ENCODE data around the gene DENND1A.
A peak's percentile ranks its signal among the peaks of the same experiment; 100 is the strongest.

The DENND1A gene

DNA sequence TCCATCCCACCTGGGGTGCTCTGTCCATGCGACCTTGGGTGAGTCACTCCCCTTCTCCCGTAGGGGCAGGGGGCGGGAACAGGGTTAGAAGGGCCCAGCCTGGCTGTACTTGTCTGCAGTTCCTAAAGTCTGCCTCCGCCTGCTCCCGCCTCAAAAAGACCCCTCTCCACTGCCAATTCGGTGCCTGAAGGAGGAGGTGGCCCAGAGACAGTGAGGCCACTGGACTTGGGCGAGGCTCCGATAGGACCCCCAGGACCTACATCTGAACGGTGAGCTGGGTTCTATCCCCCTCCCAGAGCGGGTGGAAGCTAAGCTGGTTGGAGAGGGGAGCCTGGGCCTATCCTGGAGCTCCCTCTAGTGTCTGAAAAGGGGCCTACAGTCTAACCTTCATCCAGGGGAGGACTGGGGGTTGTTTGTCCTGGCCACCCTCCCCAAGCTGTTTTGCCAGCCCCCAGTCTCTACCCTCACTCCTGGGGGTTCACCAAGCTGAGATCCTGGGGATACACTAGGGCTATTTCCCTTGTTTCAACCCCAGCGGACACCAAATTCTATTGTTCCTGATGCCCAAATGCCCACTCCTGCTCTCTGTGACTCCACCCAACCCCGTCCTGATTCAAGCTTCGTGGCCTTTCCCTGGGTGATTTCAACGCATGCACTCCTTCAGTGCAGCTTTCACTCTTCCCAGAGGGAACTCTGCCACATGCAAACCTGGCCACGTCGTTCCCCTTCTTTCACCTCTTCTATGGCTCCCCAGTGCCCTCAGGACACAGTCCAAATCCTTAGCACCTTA, 580.0 kb downstream of the DENND1A start:
- Histone ChIP-seq H4K8ac (ENCODE audit: low read depth, low read length) (no peak overlapping the region), H2BK5ac (ENCODE audit: low read length) (no peak overlapping the region), H3K9me3 (replicated peaks in 1 of 2; ENCODE audit: control insufficient read depth in 2 of 2, insufficient read depth in 1 of 2, low read depth in 1 of 2, low read length in 2 of 2) (peaks cover 0 to 10% of the 10 kb centered on the region in 2 donors)

GRCh38 chr9:123349033-123349432, 580.9 kb downstream of the DENND1A start:
- no peak for DNase-seq (ENCODE audit: low spot score)
- H2BK15ac ChIP-seq (ENCODE audit: low read length) = no peak overlapping the region
- H2BK12ac ChIP-seq (ENCODE audit: low read length) = no peak overlapping the region
- no peak overlapping the region for H4K8ac ChIP-seq (ENCODE audit: low read depth, low read length)
- H4K91ac ChIP-seq (ENCODE audit: low read depth, low read length, poor library complexity) = no peak overlapping the region
- H3K27me3 ChIP-seq (ENCODE audit: control insufficient read depth in 3 of 3, insufficient read depth in 3 of 3, low read depth in 1 of 3, low read length in 3 of 3) = peaks cover 0 to 7% (median 3%) of the 10 kb centered on the region in 3 experiments
- H3K4me1 ChIP-seq (ENCODE audit: control insufficient read depth in 2 of 2, insufficient read depth in 1 of 2, low read depth in 1 of 2, low read length in 2 of 2) = peaks cover 4 to 8% of the 10 kb centered on the region in 2 donors
- H2BK120ac ChIP-seq (ENCODE audit: low read depth, low read length) = no peak overlapping the region
- H3K14ac ChIP-seq (ENCODE audit: low read length) = no peak overlapping the region
- no peak overlapping the region for H2AFZ ChIP-seq (ENCODE audit: low read length)
- peaks cover 0 to 10% of the 10 kb centered on the region in 2 donors for H3K9me3 ChIP-seq (replicated peaks in 1 of 2; ENCODE audit: control insufficient read depth in 2 of 2, insufficient read depth in 1 of 2, low read depth in 1 of 2, low read length in 2 of 2)
- peak overlapping the region; percentile 29 for H2AK5ac ChIP-seq (ENCODE audit: low read depth, low read length)
- H3K9ac ChIP-seq (ENCODE audit: low read depth, low read length, poor library complexity) = no peak overlapping the region
- no CpG with 5 or more reads among the region's 3 CpGs for whole genome bisulfite sequencing, 2 donors (ENCODE audit: extremely low coverage in 2 of 2, insufficient read length in 2 of 2, insufficient replicate concordance in 1 of 2)
- H2BK5ac ChIP-seq (ENCODE audit: low read length) = no peak overlapping the region
- H3K79me1 ChIP-seq (ENCODE audit: low read depth, low read length) = peaks cover 4% of the 10 kb centered on the region
- no peak overlapping the region for H3K23ac ChIP-seq (ENCODE audit: low read depth, low read length, poor library complexity)
- peaks cover 0 to 4% of the 10 kb centered on the region in 2 donors for H3K36me3 ChIP-seq (replicated peaks in 1 of 2; ENCODE audit: control insufficient read depth in 2 of 2, insufficient read depth in 2 of 2, low read length in 2 of 2)
- no peak overlapping the region for H3K18ac ChIP-seq (ENCODE audit: low read length)
- H3K4me3 ChIP-seq (ENCODE audit: low read length in 2 of 2) = no peak overlapping the region
- H3K27ac ChIP-seq (replicated peaks; ENCODE audit: low read length) = no peak overlapping the region
- no peak overlapping the region for H3K4me2 ChIP-seq (ENCODE audit: insufficient read depth, low read length, poor library complexity, severe bottlenecking)
- H3K4ac ChIP-seq (ENCODE audit: low read length) = no peak overlapping the region

More for the DNA sequence above, 580.0 kb downstream of the DENND1A start:
- peak; percentile 77 for DNase-seq (ENCODE audit: low spot score)
- Histone ChIP-seq H3K27ac (replicated peaks; ENCODE audit: low read length) (no peak overlapping the region), H3K4me1 (ENCODE audit: control insufficient read depth in 2 of 2, insufficient read depth in 1 of 2, low read depth in 1 of 2, low read length in 2 of 2) (peaks cover 6 to 10% of the 10 kb centered on the region in 2 donors), H3K9ac (ENCODE audit: low read depth, low read length, poor library complexity) (no peak overlapping the region), H3K14ac (ENCODE audit: low read length) (no peak overlapping the region), H2BK12ac (ENCODE audit: low read length) (no peak overlapping the region), H2AK5ac (ENCODE audit: low read depth, low read length) (no peak overlapping the region), H3K79me1 (ENCODE audit: low read depth, low read length) (peaks cover 4% of the 10 kb centered on the region), H3K4ac (ENCODE audit: low read length) (no peak overlapping the region), H4K91ac (ENCODE audit: low read depth, low read length, poor library complexity) (no peak overlapping the region), H3K4me3 (ENCODE audit: low read length in 2 of 2) (no peak overlapping the region), H2BK120ac (ENCODE audit: low read depth, low read length) (no peak overlapping the region), H3K36me3 (replicated peaks in 1 of 2; ENCODE audit: control insufficient read depth in 2 of 2, insufficient read depth in 2 of 2, low read length in 2 of 2) (peaks cover 0 to 4% of the 10 kb centered on the region in 2 donors), H3K23ac (ENCODE audit: low read depth, low read length, poor library complexity) (no peak overlapping the region), H3K4me2 (ENCODE audit: insufficient read depth, low read length, poor library complexity, severe bottlenecking) (no peak overlapping the region), H3K18ac (ENCODE audit: low read length) (no peak overlapping the region), H3K27me3 (ENCODE audit: control insufficient read depth in 3 of 3, insufficient read depth in 3 of 3, low read depth in 1 of 3, low read length in 3 of 3) (peaks cover 0 to 7% (median 3%) of the 10 kb centered on the region in 3 experiments), H2AFZ (ENCODE audit: low read length) (peak overlapping the region; percentile 85), H2BK15ac (ENCODE audit: low read length) (no peak overlapping the region)
- WGBS, 2 donors (ENCODE audit: extremely low coverage in 2 of 2, insufficient read length in 2 of 2, insufficient replicate concordance in 1 of 2) = no CpG with 5 or more reads among the region's 16 CpGs

DNA sequence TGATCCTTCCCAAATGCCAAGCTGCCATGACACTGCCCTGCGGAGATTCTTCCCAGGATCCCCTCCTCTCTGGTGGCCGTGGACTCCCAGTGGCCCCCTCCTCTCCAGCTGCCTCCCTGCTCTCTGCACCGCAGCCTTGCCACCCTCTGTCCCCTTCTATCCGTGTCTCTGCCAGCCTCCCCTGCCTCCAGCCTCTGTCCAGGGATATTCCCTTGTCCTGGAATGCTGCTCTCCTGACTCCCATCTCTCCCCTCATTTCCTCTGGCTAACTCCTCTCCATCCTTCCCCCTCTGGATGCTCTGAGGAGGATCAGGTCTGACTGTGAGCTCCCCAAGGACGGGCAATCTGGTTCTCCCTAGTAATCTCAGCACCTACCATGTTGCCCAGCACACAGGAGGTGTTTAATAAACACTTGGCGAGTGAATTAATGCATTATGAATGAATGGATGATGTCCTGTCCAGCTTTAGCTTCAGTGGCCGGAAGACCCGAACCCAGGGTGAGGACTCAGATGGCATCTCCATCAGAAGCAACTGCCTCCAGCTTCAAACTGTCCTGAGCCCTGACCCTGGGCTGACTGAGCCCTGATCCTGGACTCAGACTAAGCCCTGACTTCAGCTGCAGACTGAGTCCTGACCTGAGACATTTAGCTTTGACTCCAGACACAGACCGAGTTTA, 581.5 kb downstream of the DENND1A start:
- H2BK5ac ChIP-seq (ENCODE audit: low read length) = no peak overlapping the region
- peaks cover 0 to 10% of the 10 kb centered on the region in 2 donors for H3K9me3 ChIP-seq (replicated peaks in 1 of 2; ENCODE audit: control insufficient read depth in 2 of 2, insufficient read depth in 1 of 2, low read depth in 1 of 2, low read length in 2 of 2)
- H2BK120ac ChIP-seq (ENCODE audit: low read depth, low read length) = no peak overlapping the region
- H4K8ac ChIP-seq (ENCODE audit: low read depth, low read length) = no peak overlapping the region
- peak overlapping the region; percentile 12 for H3K18ac ChIP-seq (ENCODE audit: low read length)
- H3K23ac ChIP-seq (ENCODE audit: low read depth, low read length, poor library complexity) = no peak overlapping the region
- H2BK12ac ChIP-seq (ENCODE audit: low read length) = no peak overlapping the region
- H2AFZ ChIP-seq (ENCODE audit: low read length) = peak overlapping the region; percentile 50
- peaks cover 6 to 12% of the 10 kb centered on the region in 2 donors for H3K4me1 ChIP-seq (ENCODE audit: control insufficient read depth in 2 of 2, insufficient read depth in 1 of 2, low read depth in 1 of 2, low read length in 2 of 2)
- no peak overlapping the region for H3K4me3 ChIP-seq (ENCODE audit: low read length in 2 of 2)
- DNase-seq (ENCODE audit: low spot score) = no peak
- H3K79me1 ChIP-seq (ENCODE audit: low read depth, low read length) = peaks cover 4% of the 10 kb centered on the region
- no peak overlapping the region for H3K27ac ChIP-seq (replicated peaks; ENCODE audit: low read length)
- H3K9ac ChIP-seq (ENCODE audit: low read depth, low read length, poor library complexity) = no peak overlapping the region
- no peak overlapping the region for H3K14ac ChIP-seq (ENCODE audit: low read length)
- no peak overlapping the region for H3K4ac ChIP-seq (ENCODE audit: low read length)
- peaks cover 0 to 7% (median 3%) of the 10 kb centered on the region in 3 experiments for H3K27me3 ChIP-seq (ENCODE audit: control insufficient read depth in 3 of 3, insufficient read depth in 3 of 3, low read depth in 1 of 3, low read length in 3 of 3)
- H3K36me3 ChIP-seq (replicated peaks in 1 of 2; ENCODE audit: control insufficient read depth in 2 of 2, insufficient read depth in 2 of 2, low read length in 2 of 2) = peaks cover 0 to 4% of the 10 kb centered on the region in 2 donors
- H3K4me2 ChIP-seq (ENCODE audit: insufficient read depth, low read length, poor library complexity, severe bottlenecking) = no peak overlapping the region
- H4K91ac ChIP-seq (ENCODE audit: low read depth, low read length, poor library complexity) = no peak overlapping the region
- WGBS, 2 donors (ENCODE audit: extremely low coverage in 2 of 2, insufficient read length in 2 of 2, insufficient replicate concordance in 1 of 2) = no CpG with 5 or more reads among the region's 9 CpGs
- H2AK5ac ChIP-seq (ENCODE audit: low read depth, low read length) = no peak overlapping the region
- no peak overlapping the region for H2BK15ac ChIP-seq (ENCODE audit: low read length)

Measured in neuronal stem cell (in vitro differentiated cells).